GM19035 (cell line): ENCODE data around the gene PCP2.
A peak's percentile ranks its signal among the peaks of the same experiment; 100 is the strongest.

Experiments
- ATAC-seq: cut with Tn5 transposase; IDR thresholded peaks from one replicate; pipeline ENCODE4 v1.9.1; 2021; ENCODE audit not compliant: unreplicated experiment

The PCP2 gene

DNA sequence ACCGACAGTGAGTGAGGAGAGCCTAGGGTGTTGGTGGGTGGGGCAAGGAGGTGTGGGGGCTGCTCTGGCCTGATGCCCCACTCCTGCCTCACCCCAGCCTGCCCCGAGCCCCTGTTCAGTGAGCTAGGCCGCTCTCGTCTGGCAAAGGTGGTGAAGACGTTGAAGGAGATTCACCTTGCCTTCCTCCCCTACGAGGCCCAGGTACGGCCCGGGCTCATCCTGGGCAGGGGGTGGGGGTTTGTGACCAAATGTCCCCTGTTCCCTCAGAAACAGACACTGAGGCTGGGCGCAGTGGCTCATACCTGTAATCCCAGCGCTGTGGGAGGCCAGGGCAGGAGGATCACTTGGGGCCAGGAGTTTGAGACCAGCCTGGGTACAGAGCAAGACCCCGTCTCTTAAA is 7.3 kb upstream of the PCP2 start:
- no peak for ATAC-seq

DNA sequence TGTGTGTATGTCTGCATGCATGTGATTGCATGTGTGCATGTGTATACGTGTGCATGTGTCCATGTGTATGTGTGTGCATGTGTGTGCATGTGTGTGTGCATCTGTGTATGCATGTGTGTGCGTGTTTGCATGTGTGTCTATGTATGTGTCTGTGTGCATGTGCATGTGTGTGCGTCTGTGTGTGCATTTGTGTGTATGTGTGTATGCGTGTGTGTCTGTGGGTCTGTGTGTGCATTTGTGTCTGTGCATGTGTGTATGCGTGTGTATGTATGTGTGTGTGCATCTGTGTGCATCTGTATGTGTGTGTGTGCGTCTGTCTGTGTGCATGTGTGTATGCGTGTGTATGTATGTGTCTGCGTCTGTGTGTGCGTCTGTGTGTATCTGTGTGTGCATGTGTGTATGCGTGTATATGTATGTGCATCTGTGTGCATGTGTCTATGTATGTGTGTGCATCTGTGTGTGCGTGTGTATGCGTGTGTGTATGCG is 6.4 kb upstream of the PCP2 start:
- no peak for ATAC-seq

DNA sequence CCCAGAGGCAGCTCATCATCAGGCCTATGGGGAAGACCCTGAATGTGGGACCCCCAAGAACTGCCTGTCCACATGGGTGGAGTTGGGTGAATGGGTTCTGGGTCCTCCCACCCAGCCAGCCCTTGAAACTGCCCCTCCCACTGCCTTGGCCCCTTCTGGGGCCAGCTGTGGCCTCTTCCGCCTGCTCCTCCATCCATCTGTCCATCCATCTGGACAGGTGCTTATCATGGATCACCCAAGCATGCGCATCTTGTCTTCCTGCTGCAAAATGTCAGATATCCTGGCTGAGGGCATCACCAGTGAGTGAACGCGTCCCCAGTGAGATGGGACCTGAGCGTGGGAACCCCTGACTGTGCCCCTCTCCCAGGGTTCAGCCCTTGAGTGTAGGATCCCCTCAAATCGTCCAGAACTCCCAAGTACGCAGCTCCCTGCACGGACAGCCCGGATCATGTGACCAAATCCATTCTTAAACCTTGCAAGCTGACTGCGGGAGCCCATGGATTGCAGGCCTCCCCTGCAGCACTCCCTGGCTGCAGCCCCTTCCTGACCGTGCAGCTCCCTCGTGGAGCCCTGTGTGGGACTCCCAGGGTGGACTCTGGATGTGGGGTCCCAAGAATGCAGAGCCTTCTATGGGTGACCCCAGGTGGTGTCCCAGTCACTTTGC is 5.4 kb upstream of the PCP2 start:
- no peak for ATAC-seq

DNA sequence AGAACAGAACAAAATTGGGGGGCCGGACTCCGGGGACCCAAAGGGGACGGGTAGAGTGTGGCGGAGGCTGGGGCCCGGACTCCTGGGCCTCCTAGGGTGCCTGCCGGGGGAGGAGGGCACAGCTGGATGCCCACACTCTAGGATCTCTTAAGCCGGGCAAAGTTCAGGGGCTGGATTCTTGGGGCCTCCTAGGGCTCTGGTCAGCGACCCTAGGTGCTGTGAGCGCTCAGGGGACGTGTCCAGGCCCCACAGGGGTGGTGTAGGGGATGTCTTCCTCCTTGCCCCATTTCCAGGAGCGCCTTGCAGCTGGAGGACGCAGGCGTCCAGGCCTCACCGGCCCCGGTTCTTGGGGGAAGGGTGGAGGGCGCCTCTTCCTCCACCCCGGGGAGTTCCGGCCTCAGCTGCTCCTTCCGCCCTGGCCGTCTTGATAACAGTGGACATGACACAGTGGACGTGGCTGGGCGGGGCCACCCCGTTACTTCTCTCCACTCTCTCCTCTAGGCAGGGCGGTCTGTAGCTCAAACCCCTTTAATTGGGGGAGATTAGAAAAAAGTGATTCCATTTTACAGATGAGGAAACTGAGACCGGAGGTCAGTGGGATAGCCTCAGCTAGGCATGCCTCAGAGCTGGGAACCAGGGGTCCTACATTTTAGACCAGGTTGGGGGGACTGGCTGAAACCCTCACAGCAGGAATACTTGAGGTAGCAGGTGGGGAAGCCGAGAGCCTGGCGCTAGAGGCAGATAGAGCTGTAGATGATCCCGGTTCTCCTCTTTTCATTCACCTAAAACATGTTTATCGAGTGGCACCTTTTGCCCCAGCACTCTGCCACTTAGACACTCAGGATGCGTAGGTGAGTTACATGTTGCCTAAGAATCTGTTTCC is 4.1 kb upstream of the PCP2 start:
- peak; percentile 17 for ATAC-seq

DNA sequence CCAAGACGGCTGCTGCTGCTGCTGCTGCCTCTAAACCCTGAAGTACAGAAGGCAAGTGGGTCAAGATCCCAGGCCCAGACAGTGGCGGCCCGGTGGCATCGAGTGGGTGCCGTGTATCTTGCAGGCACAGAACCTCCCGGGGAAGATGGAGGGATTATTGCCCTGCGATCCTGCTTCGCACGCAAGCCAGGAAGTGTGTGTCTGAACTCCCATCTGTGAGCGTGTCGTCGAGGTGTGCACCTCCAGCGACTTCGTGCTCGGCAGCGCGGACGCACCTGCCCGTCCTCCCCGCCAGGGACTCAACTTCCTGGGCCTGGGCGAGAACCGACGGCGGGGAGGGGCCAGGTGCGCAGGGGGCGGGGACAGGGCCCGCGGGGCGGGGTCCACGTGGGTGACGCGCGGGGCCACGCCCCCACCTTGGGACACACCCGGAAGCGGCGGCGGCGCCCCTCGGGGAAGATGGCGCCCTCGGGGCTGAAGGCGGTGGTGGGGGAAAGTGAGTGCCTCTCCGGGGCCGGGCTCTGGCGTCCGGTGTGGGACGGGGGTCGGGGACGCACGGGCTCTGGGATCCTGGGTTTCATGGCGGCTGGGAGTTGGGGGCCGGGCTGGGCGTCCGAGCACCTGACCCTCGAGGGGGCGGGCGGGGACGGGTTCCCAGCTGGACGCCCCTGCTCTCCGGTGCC is 3.3 kb upstream of the PCP2 start, which contains the start of gene STXBP2:
TSS of gene STXBP2 (plus strand) at position 420 of the 683 bp plus-strand sequence. CDS start at position 460, 40 bp downstream.
- peak; percentile 72 for ATAC-seq

DNA sequence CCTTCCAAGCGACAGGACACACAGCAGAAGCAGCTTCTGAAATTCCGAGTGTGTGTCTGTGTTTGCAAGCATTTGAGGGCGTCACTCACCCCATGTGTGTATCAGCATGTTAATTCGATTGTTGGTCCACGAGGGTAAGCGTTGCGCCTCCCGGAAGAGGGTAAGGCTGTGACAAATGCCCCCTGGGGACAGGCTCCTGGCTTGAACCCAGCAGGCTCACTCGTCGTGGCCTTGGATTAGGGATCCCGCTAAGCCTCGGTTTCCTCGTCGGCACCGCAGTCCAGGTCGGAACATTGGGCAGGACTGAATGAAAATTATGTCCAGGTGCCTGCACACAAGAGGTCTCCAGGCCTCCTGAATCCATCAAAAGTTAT is 2.8 kb upstream of the PCP2 start:
- no peak for ATAC-seq

DNA sequence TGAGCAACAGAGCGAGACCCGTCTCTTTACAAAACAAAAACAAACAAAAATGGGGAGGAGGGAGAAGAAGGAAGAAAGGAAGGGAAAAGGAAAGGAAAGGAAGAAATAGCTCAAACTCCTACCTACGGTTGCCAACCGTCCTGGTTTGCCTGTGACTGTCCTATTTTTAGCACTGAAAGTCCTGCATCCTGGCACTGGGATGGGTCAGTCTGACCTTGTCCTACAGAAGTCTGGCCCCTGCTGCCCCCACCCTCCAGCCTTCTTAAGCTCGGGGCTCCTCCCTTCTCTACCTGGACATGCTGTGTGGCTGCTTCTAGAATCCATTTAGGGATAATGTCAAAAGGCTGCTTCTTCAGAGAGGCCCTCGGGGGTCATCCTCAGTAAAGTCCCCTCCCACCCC is 2.2 kb upstream of the PCP2 start:
- ATAC-seq: no peak

DNA sequence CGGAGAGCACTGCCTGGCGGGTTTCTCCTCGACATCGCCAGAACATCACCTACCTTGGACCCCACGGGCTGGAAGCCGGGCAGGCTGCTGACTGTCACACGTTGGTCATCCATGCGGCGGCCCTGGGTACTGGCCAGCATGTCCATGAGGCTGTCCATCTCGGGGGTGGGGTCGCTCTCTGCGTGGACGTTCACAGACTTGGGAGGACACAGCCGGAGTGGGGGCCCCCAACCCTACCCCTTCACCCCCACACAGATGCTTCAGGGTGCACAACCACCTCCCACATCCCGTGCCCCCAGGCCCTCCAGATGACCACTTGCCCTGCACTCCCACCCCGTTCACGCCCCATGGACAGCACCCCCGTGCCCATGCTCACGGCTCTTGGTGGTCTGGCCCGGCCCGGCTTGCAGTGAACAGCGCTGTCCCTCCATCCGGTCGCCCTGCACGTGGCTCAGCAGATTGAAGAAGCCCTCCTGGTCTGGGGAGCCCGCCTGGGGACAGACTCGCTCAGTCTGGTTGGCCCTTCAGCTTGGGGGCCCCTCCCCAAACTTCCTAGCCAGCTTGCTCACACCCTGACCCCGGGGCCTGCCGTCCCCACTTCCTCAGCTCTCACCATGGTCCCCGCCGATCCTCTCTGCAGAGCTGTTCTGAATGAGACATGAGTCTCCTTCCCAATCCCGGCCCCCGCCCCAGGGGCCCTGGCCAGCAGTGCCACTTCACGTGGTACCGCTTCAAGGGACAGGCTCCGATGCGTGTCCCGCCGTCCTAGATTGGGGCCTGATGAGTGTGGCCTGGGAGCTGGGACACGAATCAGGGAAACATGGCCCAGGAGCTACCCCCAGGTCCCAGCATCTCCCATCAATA is 947 bp downstream of the PCP2 start:
- ATAC-seq: no peak

DNA sequence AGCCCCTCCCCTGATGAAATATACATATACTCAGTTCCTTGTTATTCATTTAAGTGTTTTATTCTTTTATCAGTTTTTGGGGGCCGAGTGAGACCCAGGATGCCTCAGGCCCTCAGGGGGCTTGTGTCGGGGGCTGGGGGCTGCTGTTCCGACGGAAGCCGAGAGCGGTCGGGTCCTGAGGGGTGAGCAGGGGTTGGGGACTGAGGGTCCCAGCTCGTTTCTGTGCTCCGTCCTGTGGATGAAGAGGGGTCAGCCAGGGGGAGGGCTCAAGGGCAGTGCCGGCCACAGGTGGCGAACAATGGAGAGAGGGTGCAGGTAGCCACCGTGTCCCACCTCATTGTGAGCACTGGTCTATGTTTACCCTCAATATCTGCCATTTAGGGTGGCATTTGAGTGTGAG is 1.9 kb downstream of the PCP2 start:
- no peak for ATAC-seq

DNA sequence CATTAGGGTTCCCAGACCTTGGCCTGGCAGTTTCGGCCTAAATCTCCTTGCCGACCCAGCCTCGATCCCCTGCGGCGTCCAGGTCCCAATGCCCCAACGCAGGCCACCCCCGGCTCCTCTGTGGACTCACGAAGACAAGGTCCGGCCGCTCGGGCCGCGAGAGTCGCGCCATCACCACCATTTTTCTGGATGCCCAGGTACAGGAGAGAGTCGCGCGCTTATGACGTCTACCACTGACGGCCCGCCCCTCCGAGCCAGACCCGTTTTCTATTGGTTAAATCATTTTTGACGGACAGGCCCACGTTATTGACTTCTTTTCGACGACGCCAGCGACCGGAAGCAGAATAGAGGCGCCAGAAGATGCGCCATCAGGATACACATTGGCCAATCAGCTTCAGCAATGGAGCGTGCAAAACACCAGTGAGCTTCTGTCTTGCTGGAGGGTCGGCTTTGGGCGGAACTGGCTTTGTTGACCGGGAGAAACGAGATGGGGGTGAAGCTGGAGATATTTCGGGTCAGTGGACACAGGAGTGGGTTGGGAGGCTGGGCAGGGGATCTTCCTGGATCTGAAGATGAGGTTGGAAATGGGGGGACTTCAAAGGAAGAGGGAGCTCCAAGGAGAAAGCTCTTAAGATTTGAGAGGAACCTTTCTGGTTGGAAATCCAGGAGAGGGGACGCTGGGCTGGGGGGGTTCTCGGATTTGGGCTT is 4.0 kb downstream of the PCP2 start, which contains the start of the genes PET100 and XAB2:
TSS of gene PET100 (plus strand) at position 447 of the 708 bp plus-strand sequence. CDS start at position 488, 41 bp downstream.
TSS of gene XAB2 (minus strand) at position 199 of the 708 bp plus-strand sequence. CDS start at position 181, 18 bp downstream.
- peak; percentile 91 for ATAC-seq

DNA sequence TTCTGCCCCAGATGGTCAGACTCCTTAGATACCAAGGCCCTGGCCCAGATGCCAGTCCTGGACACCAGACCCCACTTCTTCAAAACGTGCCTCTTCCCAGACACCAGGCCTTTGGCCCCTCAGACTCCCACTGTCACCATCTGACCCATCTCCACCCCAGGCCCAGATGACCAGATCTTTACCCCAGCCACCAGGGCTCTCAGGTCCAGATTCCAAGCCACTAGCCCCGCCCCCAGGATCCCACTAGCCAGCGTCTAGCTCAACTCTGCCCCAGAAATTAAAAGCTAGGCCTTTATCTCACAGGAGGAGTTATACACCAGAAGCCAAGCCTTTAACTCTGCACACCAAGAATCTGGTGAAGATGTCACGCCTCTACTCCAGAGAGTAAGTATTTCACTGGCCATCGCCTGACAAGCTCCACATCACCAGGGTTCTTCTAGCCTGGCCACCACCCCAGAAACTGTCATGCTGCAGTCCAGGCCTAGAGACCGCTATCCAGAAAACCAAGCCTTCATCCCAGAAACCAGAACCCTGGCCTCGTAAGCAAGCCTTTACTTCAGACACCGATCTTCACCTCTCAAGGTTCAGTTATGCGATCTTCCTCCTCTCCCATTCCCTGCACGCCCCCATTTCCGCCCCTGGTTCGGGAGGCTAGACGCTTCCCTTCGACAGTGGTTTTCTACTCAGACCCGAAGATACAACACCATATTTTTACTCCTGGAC is 4.8 kb downstream of the PCP2 start:
- ATAC-seq: no peak

DNA sequence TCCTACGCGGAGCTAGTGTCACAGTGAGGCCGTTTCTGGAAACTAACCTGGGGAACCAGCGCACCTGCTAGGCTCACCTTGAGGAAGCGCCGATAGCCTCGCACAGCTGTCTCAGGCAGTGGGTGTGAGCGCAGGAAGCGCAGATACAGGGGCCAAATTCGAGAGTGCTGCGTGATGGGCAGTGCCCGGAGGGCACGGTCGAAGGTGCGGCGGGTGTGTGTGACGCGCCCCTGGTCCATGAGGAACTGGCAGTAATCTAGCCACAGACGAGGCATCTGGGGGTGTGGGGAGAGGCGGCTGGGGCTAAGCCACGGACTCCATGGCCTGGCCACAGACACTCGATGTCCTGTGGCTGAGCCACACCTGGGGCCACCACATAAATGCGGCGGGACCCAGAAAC is 6.4 kb downstream of the PCP2 start:
- ATAC-seq: no peak

DNA sequence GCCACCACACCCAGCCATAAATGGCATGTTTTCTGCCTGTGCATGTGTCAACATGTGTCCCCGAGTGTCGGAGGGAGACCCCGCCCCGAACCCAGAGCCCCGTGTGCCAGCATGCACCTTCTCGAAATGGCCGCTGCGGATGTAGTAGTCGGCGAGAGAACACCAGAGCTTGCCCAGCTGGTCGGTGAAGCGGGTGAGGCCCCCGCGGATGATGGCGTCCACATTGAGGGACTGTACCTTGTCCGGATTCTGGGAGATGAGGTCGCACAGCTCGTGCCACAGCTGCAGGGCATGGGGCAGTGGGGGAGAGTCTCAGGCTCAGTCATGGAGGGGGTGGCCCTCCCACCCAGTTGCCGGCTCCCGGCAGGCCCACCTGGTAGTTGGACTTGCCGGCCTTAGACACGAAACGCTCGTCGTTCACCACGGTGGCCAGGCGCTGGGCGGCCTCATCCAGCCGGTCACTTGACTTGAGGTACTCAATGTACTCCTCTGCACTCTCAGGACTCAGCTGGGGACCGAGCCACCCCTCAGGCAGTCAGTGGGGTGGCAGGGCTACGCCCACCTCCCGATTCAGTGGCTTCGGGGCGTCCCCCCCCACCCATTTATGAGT is 7.7 kb downstream of the PCP2 start:
- no peak for ATAC-seq

DNA sequence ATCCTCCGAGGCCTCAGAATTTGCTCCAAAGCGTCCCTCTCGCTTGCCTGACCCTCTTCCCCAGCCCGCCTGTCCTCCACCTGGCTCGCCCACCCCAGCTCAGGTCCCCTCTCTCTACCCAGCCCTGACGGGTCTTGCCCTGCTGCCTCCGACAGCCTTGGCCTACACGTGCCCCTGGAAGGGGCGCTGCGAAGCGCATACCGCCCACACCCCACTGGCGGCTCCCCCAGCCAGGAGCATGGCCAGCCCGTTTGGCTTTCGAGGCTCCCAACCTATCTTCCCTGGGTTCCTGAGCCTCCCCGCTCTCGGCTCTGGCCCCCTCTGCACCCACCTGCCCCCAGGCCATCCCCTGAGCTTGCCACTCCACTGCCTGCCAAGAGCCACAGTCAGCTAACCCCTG is 8.7 kb downstream of the PCP2 start:
- ATAC-seq: no peak

DNA sequence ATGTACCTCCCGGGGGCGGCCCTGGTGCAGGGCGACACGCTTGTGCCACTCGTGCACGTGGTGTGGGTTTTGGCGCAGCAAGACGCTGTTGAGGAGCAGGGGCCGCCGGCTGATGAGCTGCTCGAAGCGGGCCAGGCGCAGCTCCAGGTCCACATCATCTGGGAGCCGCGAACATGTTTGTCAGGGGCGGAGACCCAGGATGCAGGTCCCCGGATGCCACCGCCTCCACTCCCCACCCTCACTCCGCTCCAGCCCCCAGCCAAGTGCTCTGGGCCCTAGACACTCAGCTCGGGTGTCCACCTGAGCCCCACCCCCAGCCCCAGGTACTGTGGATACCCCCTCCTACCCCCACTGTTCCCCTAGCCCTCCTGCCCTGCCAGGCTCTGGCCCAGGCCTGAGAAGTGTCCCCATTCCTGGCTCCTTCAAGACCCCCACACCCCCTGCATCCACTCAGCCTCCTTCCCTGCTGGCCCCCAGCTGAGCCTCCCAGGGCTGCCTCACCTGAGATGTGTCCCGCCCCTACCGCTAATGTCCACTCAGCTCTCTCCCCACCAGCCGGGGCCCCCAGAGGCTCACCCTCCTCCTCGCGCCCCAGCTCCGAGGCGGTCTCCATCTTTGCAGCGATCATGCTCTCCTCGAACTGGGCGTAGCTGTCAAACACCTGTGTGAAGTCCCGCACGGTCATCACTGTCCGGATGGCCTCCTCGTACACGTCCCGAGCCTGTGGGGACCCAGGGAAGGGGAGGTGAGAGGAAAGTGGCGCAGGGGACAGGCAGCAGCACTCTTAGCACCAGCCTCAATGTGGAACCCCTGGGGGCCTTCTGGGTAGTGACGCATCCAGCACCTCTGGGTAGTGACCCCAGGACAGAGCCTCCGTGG is 9.6 kb downstream of the PCP2 start:
- ATAC-seq: no peak

DNA sequence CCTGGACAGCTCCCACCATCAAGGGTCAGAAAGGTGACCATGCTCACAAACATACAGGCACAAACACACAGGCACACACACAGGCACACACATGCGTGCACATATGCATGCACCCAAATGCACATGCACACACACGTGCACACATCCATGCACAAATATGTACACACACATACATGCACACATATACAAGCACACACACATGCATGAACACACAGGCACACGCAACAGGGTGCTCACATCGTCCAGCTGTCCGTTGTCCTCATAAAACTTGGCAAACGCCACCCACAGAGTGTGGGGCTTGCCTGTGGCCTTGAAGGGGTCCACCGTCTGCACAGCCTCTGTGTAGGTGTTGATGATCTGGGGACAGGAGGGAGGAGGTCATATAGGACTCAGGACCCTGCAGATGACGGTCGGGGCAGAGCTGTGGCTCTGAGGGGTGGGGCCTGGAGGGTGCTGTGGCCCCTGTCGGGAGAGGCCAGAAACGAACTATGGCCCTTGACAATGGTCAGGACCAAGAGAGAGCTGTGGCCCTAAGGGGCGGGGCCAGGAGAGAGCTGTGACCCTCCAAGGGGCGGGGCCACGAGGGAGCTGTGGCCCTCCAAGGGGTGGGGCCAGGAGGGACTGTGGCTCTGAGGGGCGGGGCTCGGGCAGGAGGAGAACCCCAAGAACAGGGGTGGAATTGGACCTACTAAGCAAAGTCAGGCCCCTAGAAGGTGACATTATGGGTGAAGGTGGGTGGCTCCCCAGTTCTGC is 10.4 kb downstream of the PCP2 start:
- ATAC-seq: no peak
